GM20000 (cell line): ENCODE data around the gene LRRC36.

Experiments used
- DNase-seq: peaks from one replicate; pipeline ENCODE4 v3.0.0; 2012; ENCODE audit warnings: low spot score
- CTCF ChIP-seq: IDR thresholded peaks from 2 replicates; pipeline ENCODE4 v1.5.1; 2012; ENCODE audit warnings: mild to moderate bottlenecking, control low read depth; ENCODE audit errors: extremely low read depth, missing control alignments

The LRRC36 gene

GRCh38 chr16:67286441-67287235 is 40.0 kb upstream of the LRRC36 start:
- TF ChIP-seq CTCF = no peak
- DNase-seq = no peak

GRCh38 chr16:67287960-67288359 is 38.7 kb upstream of the LRRC36 start:
- TF ChIP-seq CTCF = no peak
- no peak for DNase-seq

GRCh38 chr16:67291461-67291860 is 35.2 kb upstream of the LRRC36 start:
- no peak for TF ChIP-seq CTCF
- no peak for DNase-seq

GRCh38 chr16:67294171-67294757 is 32.4 kb upstream of the LRRC36 start:
- TF ChIP-seq CTCF = no peak
- no peak for DNase-seq

- DNase-seq = no peak
- TF ChIP-seq CTCF = no peak
Measured at GRCh38 chr16:67294938-67295361, 31.7 kb upstream of the LRRC36 start.

GRCh38 chr16:67296420-67296819 is 30.2 kb upstream of the LRRC36 start:
- DNase-seq = no peak

More at GRCh38 chr16:67296420-67296819, 30.2 kb upstream of the LRRC36 start:
- TF ChIP-seq CTCF = no peak
